HCT116 (cell line): ENCODE results near the gene ASIC5. TPM values are rescaled to one million over a fixed set of nuclear protein-coding genes. Genes with fewer than 3 reads are reported as not detected.

ENCODE experiments used
- ATAC-seq: fragments of 200-7000 bp; cut with Tn5 transposase; 2 replicates; pipeline ENCODE4 v1.9.1; 2020; ENCODE audit warnings: mild to moderate bottlenecking, moderate library complexity
- Bru-seq: library from RNA; stranded (reverse); fragments of 400-500 nt; gene quantifications from one replicate; lab custom pipeline; 2021; lab: Mats Ljungman, UMichigan
- BruChase-seq, 2 experiments: library from RNA; stranded (reverse); fragments of 400-500 nt; gene quantifications; one replicate each; lab custom pipeline; 2021; lab: Mats Ljungman, UMichigan
- BruUV-seq: library from RNA; stranded (reverse); fragments of 400-500 nt; replicated peaks from 2 replicates; lab custom pipeline; 2021; lab: Mats Ljungman, UMichigan
- CTCF ChIA-PET: fragments of 300-600 bp; sonication (Branson Sonifier 250); formaldehyde crosslinking; loops from one replicate; lab custom pipeline; 2021; ENCODE audit warnings: antibody characterized with exemption; lab: Charles Lee
- POLR2A ChIA-PET: fragments of 300-600, 350-600 bp; sonication (Branson Sonifier 250); formaldehyde crosslinking; loops from one replicate; lab custom pipeline; 2021; ENCODE audit warnings: antibody characterized with exemption; lab: Charles Lee
- RAD21 ChIA-PET, 2 experiments: fragments of 300-600 bp; sonication (Branson Sonifier 250); formaldehyde crosslinking; loops; one replicate each; lab custom pipeline; 2023; ENCODE audit warnings: low total read pairs in 2 of 2; ENCODE audit not compliant: uncharacterized antibody in 2 of 2, unreplicated experiment in 2 of 2, low non-redundant PET in 1 of 2; lab: Charles Lee
- DNase-seq: peaks from one replicate; pipeline ENCODE4 v3.0.0-alpha.2; 2010; ENCODE audit warnings: low read depth, low spot score
- H2AFZ ChIP-seq: fragments of 200-600 bp; shearing (Covaris generic), sonication (generic); 2 replicates; pipeline ENCODE4 v1.6.1; 2017; ENCODE audit warnings: low read depth, mixed run types, mixed read lengths, antibody characterized with exemption, low read length; ENCODE audit not compliant: poor library complexity, severe bottlenecking
- H3K27ac ChIP-seq: 2 replicates; pipeline ENCODE4 v1.5.1; 2012; ENCODE audit warnings: low read depth, low read length
- H3K27me3 ChIP-seq: fragments of 200-600 bp; sonication (generic); 2 replicates; pipeline ENCODE4 v1.6.1; 2016; ENCODE audit warnings: mixed run types, low read length, mixed read lengths; ENCODE audit not compliant: insufficient read depth
- H3K36me3 ChIP-seq, 2 experiments: fragments of 200-500 bp in 1 of 2; fragments of 200-600 bp in 1 of 2; sonication (Bioruptor generic) in 1 of 2; sonication (generic) in 1 of 2; 2 replicates each; pipeline versions ENCODE4 v1.5.1 to v1.6.1; 2014 to 2016; ENCODE audit warnings: low read length in 2 of 2, inconsistent platforms in 1 of 2, mixed read lengths in 1 of 2, mixed run types in 1 of 2; ENCODE audit not compliant: insufficient read depth in 2 of 2, control insufficient read depth in 1 of 2
- H3K4me1 ChIP-seq, 2 experiments: fragments of 200-600 bp in 1 of 2; sonication (generic) in 1 of 2; 2 replicates each; pipeline versions ENCODE4 v1.5.1 to v1.6.1; 2012 to 2017; ENCODE audit warnings: low read length in 2 of 2, inconsistent platforms in 1 of 2, mild to moderate bottlenecking in 1 of 2, mixed read lengths in 1 of 2, mixed run types in 1 of 2, moderate library complexity in 1 of 2; ENCODE audit not compliant: insufficient read depth in 2 of 2, control insufficient read depth in 1 of 2
- H3K4me2 ChIP-seq: fragments of 200-600 bp; sonication (generic); 2 replicates; pipeline ENCODE4 v1.6.1; 2017; ENCODE audit warnings: mixed run types, low read length, mixed read lengths
- H3K4me3 ChIP-seq, 2 experiments: fragments of 200-600 bp in 1 of 2; sonication (generic) in 1 of 2; replicated peaks in 1 of 2; 2 replicates each; pipeline ENCODE4 v1.5.1; 2011 to 2016; ENCODE audit warnings: low read length in 2 of 2, control low read depth in 1 of 2, low read depth in 1 of 2, mild to moderate bottlenecking in 1 of 2, mixed read lengths in 1 of 2, mixed run types in 1 of 2
- H3K79me2 ChIP-seq: fragments of 200-600 bp; sonication (generic); 2 replicates; pipeline ENCODE4 v1.6.1; 2017; ENCODE audit warnings: mild to moderate bottlenecking, mixed run types, low read length, moderate library complexity, mixed read lengths; ENCODE audit not compliant: insufficient read depth
- H3K9ac ChIP-seq: fragments of 200-600 bp; sonication (generic); 2 replicates; pipeline ENCODE4 v1.6.1; 2016; ENCODE audit warnings: low read length, mixed read lengths
- H3K9me2 ChIP-seq: fragments of 200-600 bp; sonication (generic), shearing (Covaris generic); 2 replicates; pipeline ENCODE4 v1.6.1; 2017; ENCODE audit warnings: mixed run types, mild to moderate bottlenecking, moderate library complexity; ENCODE audit not compliant: insufficient read depth
- H3K9me3 ChIP-seq, 2 experiments: fragments of 200-500 bp in 1 of 2; fragments of 200-600 bp in 1 of 2; sonication (Bioruptor generic) in 1 of 2; sonication (generic) in 1 of 2; 2 replicates each; pipeline ENCODE4 v1.6.1; 2014 to 2017; ENCODE audit warnings: low read length in 2 of 2, mixed read lengths in 2 of 2, inconsistent platforms in 1 of 2, low read depth in 1 of 2, mild to moderate bottlenecking in 1 of 2, mixed run types in 1 of 2, moderate library complexity in 1 of 2; ENCODE audit not compliant: control insufficient read depth in 1 of 2, insufficient read depth in 1 of 2
- H4K20me1 ChIP-seq: fragments of 200-600 bp; sonication (generic), shearing (Covaris generic); 2 replicates; pipeline ENCODE4 v1.6.1; 2017; ENCODE audit warnings: mixed run types, mild to moderate bottlenecking, moderate library complexity; ENCODE audit not compliant: insufficient read depth
- CEBPB ChIP-seq: IDR thresholded peaks from 2 replicates; pipeline ENCODE4 v1.6.1; 2012; ENCODE audit warnings: low read depth
- EZH2 ChIP-seq: fragments of 200-600 bp; sonication (generic); IDR thresholded peaks from 2 replicates; pipeline ENCODE4 v1.6.1; 2017; ENCODE audit warnings: antibody characterized with exemption, mixed run types
- FOSL1 ChIP-seq: IDR thresholded peaks from 2 replicates; pipeline ENCODE4 v1.6.1; 2012; ENCODE audit warnings: low read depth
- JUND ChIP-seq: IDR thresholded peaks from 2 replicates; pipeline ENCODE4 v1.6.1; 2012
- POLR2A ChIP-seq: IDR thresholded peaks from 2 replicates; pipeline ENCODE4 v1.7.0; 2011; ENCODE audit warnings: borderline replicate concordance; ENCODE audit not compliant: insufficient read depth, insufficient read length; ENCODE audit errors: extremely low read depth
- intact Hi-C: fragments of 100-400 bp; cut with micrococcal nuclease; formaldehyde crosslinking; loops from 2 replicates; pipeline ENCODE4 v1.10.0; 2022
- long read RNA-seq: library from polyadenylated mRNA; unstranded; transcript quantifications from one replicate; pipeline ENCODE4 v2.0.0, GENCODE V29; 2021; ENCODE audit not compliant: unreplicated experiment
- polyA plus RNA-seq: library from polyadenylated mRNA; unstranded; fragments of >200 nt; gene quantifications from 2 replicates; pipeline ENCODE4 v1.2.1, GENCODE V29; 2012; ENCODE audit warnings: missing spikeins
- total RNA-seq: library from RNA; stranded (reverse); gene quantifications from one replicate; pipeline ENCODE4 v1.2.1, GENCODE V29; 2021; ENCODE audit not compliant: unreplicated experiment
- TF ChIP-seq, protein P1 (sequence below): IDR thresholded peaks from 2 replicates; pipeline ENCODE4 v1.6.1; 2012; ENCODE audit warnings: low read depth
- TF ChIP-seq, protein P2 (sequence below): IDR thresholded peaks from 2 replicates; pipeline ENCODE4 v1.6.1; 2012

Gene ASIC5
- total RNA-seq (not detected), Bru-seq, nascent RNA (not detected), BruChase-seq, experiment 1, labeled RNA remaining after a 6-hour chase (not detected), BruChase-seq, experiment 2, labeled RNA remaining after a 2-hour chase (not detected)
- polyA plus RNA-seq: not detected in 2 replicates
- long read RNA-seq: 0 reads

DNA sequence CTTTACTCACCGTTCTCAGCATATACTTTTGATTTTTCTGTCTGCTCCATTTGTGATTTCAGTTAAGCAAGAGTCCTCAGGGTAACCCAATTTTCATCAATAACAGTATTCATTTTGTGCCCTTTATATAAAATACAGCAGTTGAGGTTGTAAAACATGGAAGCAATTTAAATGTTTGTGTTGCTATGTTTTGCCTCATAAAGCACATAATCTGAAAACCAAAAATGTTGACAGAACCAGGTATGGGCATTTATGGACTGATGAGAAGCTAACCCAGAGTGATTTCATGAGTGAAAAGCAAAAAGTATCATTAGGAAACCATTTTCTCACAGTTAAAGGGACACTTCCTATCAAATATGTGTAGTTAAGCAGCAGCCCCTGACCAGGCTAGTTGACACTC, at the start of gene ASIC5:
Gene ASIC5 (minus strand): TSS at position 101 of the 400 bp plus-strand sequence. CDS start 51 bp downstream, at position 50.
- no peak within 1 kb of the TSS for H3K4me3 ChIP-seq
- H3K79me2 ChIP-seq: no peaks in the 10 kb centered on the region
- DNase-seq: no peak
- BruUV-seq: no TSS peak
- TF ChIP-seq EZH2 (no peak), POLR2A (no peak), CEBPB (no peak), JUND (no peak), FOSL1 (no peak)
- TF ChIP-seq, protein P1, sequence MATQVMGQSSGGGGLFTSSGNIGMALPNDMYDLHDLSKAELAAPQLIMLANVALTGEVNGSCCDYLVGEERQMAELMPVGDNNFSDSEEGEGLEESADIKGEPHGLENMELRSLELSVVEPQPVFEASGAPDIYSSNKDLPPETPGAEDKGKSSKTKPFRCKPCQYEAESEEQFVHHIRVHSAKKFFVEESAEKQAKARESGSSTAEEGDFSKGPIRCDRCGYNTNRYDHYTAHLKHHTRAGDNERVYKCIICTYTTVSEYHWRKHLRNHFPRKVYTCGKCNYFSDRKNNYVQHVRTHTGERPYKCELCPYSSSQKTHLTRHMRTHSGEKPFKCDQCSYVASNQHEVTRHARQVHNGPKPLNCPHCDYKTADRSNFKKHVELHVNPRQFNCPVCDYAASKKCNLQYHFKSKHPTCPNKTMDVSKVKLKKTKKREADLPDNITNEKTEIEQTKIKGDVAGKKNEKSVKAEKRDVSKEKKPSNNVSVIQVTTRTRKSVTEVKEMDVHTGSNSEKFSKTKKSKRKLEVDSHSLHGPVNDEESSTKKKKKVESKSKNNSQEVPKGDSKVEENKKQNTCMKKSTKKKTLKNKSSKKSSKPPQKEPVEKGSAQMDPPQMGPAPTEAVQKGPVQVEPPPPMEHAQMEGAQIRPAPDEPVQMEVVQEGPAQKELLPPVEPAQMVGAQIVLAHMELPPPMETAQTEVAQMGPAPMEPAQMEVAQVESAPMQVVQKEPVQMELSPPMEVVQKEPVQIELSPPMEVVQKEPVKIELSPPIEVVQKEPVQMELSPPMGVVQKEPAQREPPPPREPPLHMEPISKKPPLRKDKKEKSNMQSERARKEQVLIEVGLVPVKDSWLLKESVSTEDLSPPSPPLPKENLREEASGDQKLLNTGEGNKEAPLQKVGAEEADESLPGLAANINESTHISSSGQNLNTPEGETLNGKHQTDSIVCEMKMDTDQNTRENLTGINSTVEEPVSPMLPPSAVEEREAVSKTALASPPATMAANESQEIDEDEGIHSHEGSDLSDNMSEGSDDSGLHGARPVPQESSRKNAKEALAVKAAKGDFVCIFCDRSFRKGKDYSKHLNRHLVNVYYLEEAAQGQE: no peak
- TF ChIP-seq, protein P2, sequence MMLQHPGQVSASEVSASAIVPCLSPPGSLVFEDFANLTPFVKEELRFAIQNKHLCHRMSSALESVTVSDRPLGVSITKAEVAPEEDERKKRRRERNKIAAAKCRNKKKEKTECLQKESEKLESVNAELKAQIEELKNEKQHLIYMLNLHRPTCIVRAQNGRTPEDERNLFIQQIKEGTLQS: no peak
- no peak for ATAC-seq
- no peaks in the 10 kb centered on the region for H4K20me1 ChIP-seq
- ChIA-PET RAD21 (no interaction called here), CTCF (no interaction called here), POLR2A (no interaction called here)
- H3K4me2 ChIP-seq: no peak within 1 kb of the TSS
- H3K27me3 ChIP-seq: no peaks in the 10 kb centered on the region
- intact Hi-C loops: no loop called here
- no peaks in the 10 kb centered on the region for H3K36me3 ChIP-seq
- no peak within 1 kb of the TSS for H3K27ac ChIP-seq
- no peaks in the 10 kb centered on the region for H3K9me2 ChIP-seq
- peaks cover 0 to 7% of the 10 kb centered on the region in 2 experiments; a peak in 1 of 4 replicates for H3K9me3 ChIP-seq
- no peak within 1 kb of the TSS for H2AFZ ChIP-seq
- H3K9ac ChIP-seq: no peak within 1 kb of the TSS
- no peaks in the 10 kb centered on the region for H3K4me1 ChIP-seq
